Measurements from ENCODE around the gene SORCS1. TPM values are rescaled to one million over a fixed set of nuclear protein-coding genes. Genes with fewer than 3 reads are reported as not detected.

SORCS1 gene
- total RNA-seq, 1 donor from 2014 or later: 1.1 TPM

DNA sequence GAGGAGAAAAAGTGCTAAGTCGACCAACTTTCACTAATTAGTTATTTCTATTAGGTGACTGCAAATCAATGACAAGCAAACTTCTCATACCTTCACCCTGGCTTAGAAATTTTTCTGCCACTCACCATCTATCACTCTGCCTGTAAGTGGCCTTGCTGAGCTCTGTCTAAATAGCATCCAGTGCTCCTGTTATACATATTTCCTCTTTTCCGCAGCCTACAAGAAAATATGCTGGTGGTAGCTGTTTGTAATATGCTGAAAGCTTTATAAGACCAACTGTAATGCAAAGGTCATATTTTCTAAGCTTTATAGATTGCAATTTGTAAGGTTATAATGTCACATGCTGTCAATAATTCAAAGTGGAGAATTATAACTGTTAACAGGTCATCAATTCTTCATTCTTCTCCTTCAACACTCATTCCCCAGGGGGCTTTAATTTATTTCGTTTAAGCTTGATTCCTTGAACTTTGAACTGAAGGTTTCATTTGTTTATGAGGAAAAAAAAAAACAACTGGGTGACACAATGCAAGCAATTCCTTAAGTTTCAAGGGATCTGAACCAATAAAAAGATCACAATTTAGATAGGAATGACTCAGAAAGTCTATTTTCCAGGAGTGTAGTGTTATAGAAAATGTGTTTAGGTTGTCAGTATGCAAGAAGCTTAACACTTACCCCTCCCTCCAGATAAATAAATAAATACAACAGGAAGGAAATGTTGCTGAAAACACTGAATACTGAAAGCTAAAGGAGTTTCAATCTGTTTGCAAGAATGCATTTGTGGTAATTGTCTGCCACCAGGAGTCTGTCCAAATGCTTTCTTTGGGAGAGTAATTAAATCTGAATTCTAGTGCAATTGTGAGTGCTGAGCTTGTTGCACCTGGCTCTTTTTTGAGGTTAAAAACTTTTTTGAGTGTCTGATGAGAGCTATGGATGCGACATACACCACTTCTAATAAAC is 183.7 kb downstream of the SORCS1 start:
- H3K27me3 Mint-ChIP-seq (ENCODE audit: low read depth, unreplicated experiment): no peaks in the 10 kb centered on the region
- Histone ChIP-seq H3K4me1 (ENCODE audit: insufficient read depth, low read length) (no peaks in the 10 kb centered on the region), H3K27me3 (ENCODE audit: insufficient read depth, low read length) (no peaks in the 10 kb centered on the region), H3K9ac (ENCODE audit: low read length) (no peak overlapping the region), H3K4me3 (ENCODE audit: insufficient read depth, low read depth, low read length) (no peak overlapping the region), H3K4me2 (ENCODE audit: low read length) (no peak overlapping the region), H3K79me2 (ENCODE audit: insufficient read depth, low read length) (no peaks in the 10 kb centered on the region), H3K36me3 (ENCODE audit: insufficient read depth, low read length) (no peaks in the 10 kb centered on the region), H3K9me3 (ENCODE audit: insufficient read depth, low read depth, low read length) (no peaks in the 10 kb centered on the region), H3K27ac (ENCODE audit: low read depth, low read length) (no peak overlapping the region), H2AFZ (ENCODE audit: low read depth, low read length) (no peak overlapping the region), H4K20me1 (ENCODE audit: insufficient read depth, low read length) (no peaks in the 10 kb centered on the region)
- DNase-seq (ENCODE audit: low read depth) (no peak), FAIRE-seq (no peak)
- H3K27ac Mint-ChIP-seq (ENCODE audit: unreplicated experiment): no peak overlapping the region
- H3K4me1 Mint-ChIP-seq (ENCODE audit: low read depth, unreplicated experiment): peaks cover 7% of the 10 kb centered on the region
- no peaks in the 10 kb centered on the region for H3K9me3 Mint-ChIP-seq (ENCODE audit: unreplicated experiment)
- TF ChIP-seq, protein P1, sequence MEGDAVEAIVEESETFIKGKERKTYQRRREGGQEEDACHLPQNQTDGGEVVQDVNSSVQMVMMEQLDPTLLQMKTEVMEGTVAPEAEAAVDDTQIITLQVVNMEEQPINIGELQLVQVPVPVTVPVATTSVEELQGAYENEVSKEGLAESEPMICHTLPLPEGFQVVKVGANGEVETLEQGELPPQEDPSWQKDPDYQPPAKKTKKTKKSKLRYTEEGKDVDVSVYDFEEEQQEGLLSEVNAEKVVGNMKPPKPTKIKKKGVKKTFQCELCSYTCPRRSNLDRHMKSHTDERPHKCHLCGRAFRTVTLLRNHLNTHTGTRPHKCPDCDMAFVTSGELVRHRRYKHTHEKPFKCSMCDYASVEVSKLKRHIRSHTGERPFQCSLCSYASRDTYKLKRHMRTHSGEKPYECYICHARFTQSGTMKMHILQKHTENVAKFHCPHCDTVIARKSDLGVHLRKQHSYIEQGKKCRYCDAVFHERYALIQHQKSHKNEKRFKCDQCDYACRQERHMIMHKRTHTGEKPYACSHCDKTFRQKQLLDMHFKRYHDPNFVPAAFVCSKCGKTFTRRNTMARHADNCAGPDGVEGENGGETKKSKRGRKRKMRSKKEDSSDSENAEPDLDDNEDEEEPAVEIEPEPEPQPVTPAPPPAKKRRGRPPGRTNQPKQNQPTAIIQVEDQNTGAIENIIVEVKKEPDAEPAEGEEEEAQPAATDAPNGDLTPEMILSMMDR (IDR thresholded peaks at IDR 0.05; ENCODE audit: insufficient read depth, low read depth, low read length): no peak
- no peak for TF ChIP-seq EZH2 (IDR thresholded peaks at IDR 0.05; ENCODE audit: insufficient read depth, low read length)
- no peaks in the 10 kb centered on the region for H3K36me3 Mint-ChIP-seq (ENCODE audit: low read depth, unreplicated experiment)
- H3K4me3 Mint-ChIP-seq (ENCODE audit: unreplicated experiment): no peak overlapping the region

DNA sequence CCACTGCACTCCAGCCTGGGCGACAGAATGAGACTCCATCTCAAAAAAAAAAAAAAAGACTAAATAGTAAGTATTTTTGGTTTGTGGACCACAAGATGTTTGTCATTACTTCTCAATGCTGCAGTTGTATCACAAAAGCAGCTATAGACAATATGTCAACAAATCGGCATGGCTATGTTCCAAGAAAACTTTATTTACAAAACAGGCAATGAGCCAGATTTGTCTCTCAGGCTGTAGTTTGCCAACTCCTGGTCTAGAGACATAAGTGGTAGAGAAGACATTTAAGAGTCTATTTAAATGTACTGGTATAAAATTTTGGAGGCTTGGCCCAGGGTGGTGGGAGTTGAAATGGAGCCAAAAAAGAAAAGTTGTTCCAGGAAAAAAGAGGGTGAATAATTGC is 185.8 kb downstream of the SORCS1 start:
- Histone ChIP-seq H3K4me2 (ENCODE audit: low read length) (no peak overlapping the region), H3K9ac (ENCODE audit: low read length) (no peak overlapping the region), H4K20me1 (ENCODE audit: insufficient read depth, low read length) (no peaks in the 10 kb centered on the region), H2AFZ (ENCODE audit: low read depth, low read length) (no peak overlapping the region), H3K27ac (ENCODE audit: low read depth, low read length) (no peak overlapping the region), H3K4me3 (ENCODE audit: insufficient read depth, low read depth, low read length) (no peak overlapping the region), H3K9me3 (ENCODE audit: insufficient read depth, low read depth, low read length) (no peaks in the 10 kb centered on the region), H3K4me1 (ENCODE audit: insufficient read depth, low read length) (no peaks in the 10 kb centered on the region), H3K36me3 (ENCODE audit: insufficient read depth, low read length) (no peaks in the 10 kb centered on the region), H3K79me2 (ENCODE audit: insufficient read depth, low read length) (no peaks in the 10 kb centered on the region), H3K27me3 (ENCODE audit: insufficient read depth, low read length) (no peaks in the 10 kb centered on the region)
- Mint-ChIP-seq H3K27ac (ENCODE audit: unreplicated experiment) (no peak overlapping the region), H3K36me3 (ENCODE audit: low read depth, unreplicated experiment) (no peaks in the 10 kb centered on the region), H3K4me1 (ENCODE audit: low read depth, unreplicated experiment) (peaks cover 7% of the 10 kb centered on the region), H3K4me3 (ENCODE audit: unreplicated experiment) (no peak overlapping the region), H3K27me3 (ENCODE audit: low read depth, unreplicated experiment) (no peaks in the 10 kb centered on the region), H3K9me3 (ENCODE audit: unreplicated experiment) (no peaks in the 10 kb centered on the region)
- FAIRE-seq (no peak), DNase-seq (ENCODE audit: low read depth) (no peak)
- TF ChIP-seq, protein P1 (IDR thresholded peaks at IDR 0.05; ENCODE audit: insufficient read depth, low read depth, low read length): no peak
- TF ChIP-seq EZH2 (IDR thresholded peaks at IDR 0.05; ENCODE audit: insufficient read depth, low read length): no peak

DNA sequence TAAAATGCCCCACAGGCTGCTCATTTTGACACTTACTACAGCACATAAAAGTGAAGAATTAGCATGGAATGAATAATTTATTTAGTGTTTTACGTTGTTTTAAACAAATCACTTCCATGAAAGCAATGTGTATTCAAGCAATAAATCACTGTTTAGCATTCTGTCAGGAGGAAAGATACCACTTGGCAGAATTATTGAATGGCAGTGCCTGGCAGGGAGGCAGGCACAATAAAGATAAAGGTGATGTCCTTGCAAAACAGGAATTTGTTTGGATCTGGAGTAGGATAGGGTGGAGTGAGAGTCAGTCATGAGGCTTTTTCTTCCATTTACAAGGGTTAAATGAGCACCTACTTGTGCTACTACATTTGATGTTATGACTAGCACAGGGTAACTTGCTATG is 190.8 kb downstream of the SORCS1 start:
- no peak overlapping the region for H3K4me3 ChIP-seq (ENCODE audit: insufficient read depth, low read depth, low read length)
- TF ChIP-seq, protein P1 (IDR thresholded peaks at IDR 0.05; ENCODE audit: insufficient read depth, low read depth, low read length): no peak
- no peak for TF ChIP-seq EZH2 (IDR thresholded peaks at IDR 0.05; ENCODE audit: insufficient read depth, low read length)
- Mint-ChIP-seq H3K4me1 (ENCODE audit: low read depth, unreplicated experiment) (peaks cover 14% of the 10 kb centered on the region), H3K4me3 (ENCODE audit: unreplicated experiment) (no peak overlapping the region), H3K36me3 (ENCODE audit: low read depth, unreplicated experiment) (no peaks in the 10 kb centered on the region), H3K9me3 (ENCODE audit: unreplicated experiment) (no peaks in the 10 kb centered on the region), H3K27me3 (ENCODE audit: low read depth, unreplicated experiment) (no peaks in the 10 kb centered on the region), H3K27ac (ENCODE audit: unreplicated experiment) (no peak overlapping the region)
- H3K4me2 ChIP-seq (ENCODE audit: low read length): no peak overlapping the region
- H3K9me3 ChIP-seq (ENCODE audit: insufficient read depth, low read depth, low read length): no peaks in the 10 kb centered on the region
- no peaks in the 10 kb centered on the region for H3K4me1 ChIP-seq (ENCODE audit: insufficient read depth, low read length)
- H3K36me3 ChIP-seq (ENCODE audit: insufficient read depth, low read length): no peaks in the 10 kb centered on the region
- H3K9ac ChIP-seq (ENCODE audit: low read length): no peak overlapping the region
- FAIRE-seq (no peak), DNase-seq (ENCODE audit: low read depth) (no peak)
- H3K79me2 ChIP-seq (ENCODE audit: insufficient read depth, low read length): no peaks in the 10 kb centered on the region
- H2AFZ ChIP-seq (ENCODE audit: low read depth, low read length): no peak overlapping the region
- no peaks in the 10 kb centered on the region for H3K27me3 ChIP-seq (ENCODE audit: insufficient read depth, low read length)
- no peaks in the 10 kb centered on the region for H4K20me1 ChIP-seq (ENCODE audit: insufficient read depth, low read length)
- no peak overlapping the region for H3K27ac ChIP-seq (ENCODE audit: low read depth, low read length)
